ENCODE results near the gene PSMA6. TPM values are rescaled to one million over a fixed set of nuclear protein-coding genes. Genes with fewer than 3 reads are reported as not detected.

Gene PSMA6
- total and polyA plus RNA-seq, 2 of the 13 experiments (the other 11 are each of a cell fraction or from before 2014, with no cell fraction given): 525 to 1,109 TPM

- TF ChIP-seq ELF4 (CRISPR knock-in tag; IDR thresholded peaks at IDR 0.05; ENCODE audit: borderline replicate concordance) (no peak), SRSF1 (optimal IDR thresholded peaks at IDR 0.05; ENCODE audit: low read depth, low read length) (peak; percentile 57), FOXO4 (CRISPR knock-in tag; conservative IDR thresholded peaks at IDR 0.05) (no peak), ZNF772 (CRISPR knock-in tag; IDR thresholded peaks at IDR 0.05) (no peak), ZMAT3 (CRISPR knock-in tag; conservative IDR thresholded peaks at IDR 0.05) (no peak), ZNF788 (CRISPR knock-in tag; IDR thresholded peaks at IDR 0.05; ENCODE audit: borderline replicate concordance) (no peak), ZSCAN21 (CRISPR knock-in tag; IDR thresholded peaks at IDR 0.05; ENCODE audit: borderline replicate concordance) (no peak), DDIT3 (CRISPR knock-in tag; IDR thresholded peaks at IDR 0.05) (0 out of 2 replicates have a peak, but pooled peaks have one; percentile 24), NFYC (CRISPR knock-in tag; IDR thresholded peaks at IDR 0.05) (peak; percentile 30; the same call in 1 of the 2 replicates), LBX2 (CRISPR knock-in tag; IDR thresholded peaks at IDR 0.05; ENCODE audit: borderline replicate concordance) (no peak), XBP1 (CRISPR knock-in tag; IDR thresholded peaks at IDR 0.05) (no peak), ZNF687 (CRISPR knock-in tag; IDR thresholded peaks at IDR 0.05) (peak; percentile 18; the same call in 1 of the 2 replicates), CEBPB (IDR thresholded peaks at IDR 0.05; ENCODE audit: borderline replicate concordance, low read depth, low read length) (peak; percentile 35; the same call in 1 of the 2 replicates), MEIS2 (CRISPR knock-in tag; IDR thresholded peaks at IDR 0.05) (no peak), TSC22D2 (CRISPR knock-in tag; IDR thresholded peaks at IDR 0.05; ENCODE audit: borderline replicate concordance) (no peak), SOX5 (CRISPR knock-in tag; IDR thresholded peaks at IDR 0.05; ENCODE audit: borderline replicate concordance) (no peak), ZNF776 (CRISPR knock-in tag; IDR thresholded peaks at IDR 0.05) (no peak), MATR3 (CRISPR knock-in tag; IDR thresholded peaks at IDR 0.05) (no peak), TFE3 (CRISPR knock-in tag; IDR thresholded peaks at IDR 0.05) (0 out of 2 replicates have a peak, but pooled peaks have one; percentile 21), GFI1 (CRISPR knock-in tag; IDR thresholded peaks at IDR 0.05; ENCODE audit: borderline replicate concordance) (no peak), CREB1 (IDR thresholded peaks at IDR 0.05) (no peak), CREB1 (CRISPR knock-in tag; IDR thresholded peaks at IDR 0.05) (no peak), SAP130 (CRISPR knock-in tag; IDR thresholded peaks at IDR 0.05; ENCODE audit: low read depth) (peak; percentile 55; the same call in 1 of the 2 replicates)
Observed at GRCh38 chr14:35332517-35333263, 40.5 kb downstream of the PSMA6 start (continued).
